H1 (cell line): ENCODE measurements around the gene SLC5A11. TPM values are rescaled to one million over a fixed set of nuclear protein-coding genes. Genes with fewer than 3 reads are reported as not detected.

Experiments used
- CEBPB ChIP-seq: IDR thresholded peaks from 2 replicates; pipeline ENCODE4 v1.6.1; 2012; ENCODE audit warnings: low read depth, low read length
- CHD7 ChIP-seq: fragments of 300-600 bp; sonication (generic); IDR thresholded peaks from 2 replicates; pipeline ENCODE4 v1.7.1; 2012; ENCODE audit warnings: low read length, moderate library complexity, mild to moderate bottlenecking, inconsistent platforms; ENCODE audit not compliant: insufficient replicate concordance
- MAX ChIP-seq: IDR thresholded peaks from 2 replicates; pipeline ENCODE4 v1.6.1; 2012; ENCODE audit warnings: inconsistent platforms
- POLR2AphosphoS5 ChIP-seq: IDR thresholded peaks from 2 replicates; pipeline ENCODE4 v1.6.1; 2011; ENCODE audit warnings: low read depth, low read length
- RAD21 ChIP-seq, 2 experiments: IDR thresholded peaks in 1 of 2; conservative IDR thresholded peaks in 1 of 2; 2 replicates each; pipeline ENCODE4 v1.6.1; 2011; ENCODE audit warnings: low read depth in 2 of 2, low read length in 2 of 2, improper control_type of control experiment in 1 of 2, inconsistent platforms in 1 of 2, mild to moderate bottlenecking in 1 of 2, moderate library complexity in 1 of 2
- polyA plus RNA-seq, 7 experiments: library from polyadenylated mRNA; depleted of rRNA in 3 of 7; stranded (reverse) in 5 of 7; unstranded in 2 of 7; fragments of >200 nt in 5 of 7; fragments of 200-250 nt in 2 of 7; gene quantifications; 1 replicate in 5 of 7; 2 replicates in 1 of 7; 4 replicates in 1 of 7; pipeline versions ENCODE4 v1.2.1 to v1.2.3, GENCODE V29; 2011 to 2013; ENCODE audit warnings: missing spikeins in 2 of 7, mixed read lengths in 2 of 7
- total RNA-seq: library from RNA; stranded (reverse); fragmentation: NEBNext Ultra II Directional; extraction: Animal tissue kit (Norgen Biotek cat#: 25700); gene quantifications from 2 replicates; pipeline ENCODE4 v1.2.1, GENCODE V29; 2021

SLC5A11 gene
- total and polyA plus RNA-seq, 2 of the 8 experiments (the other 6 are each of a cell fraction or from before 2014, with no cell fraction given), result 0.26 to 0.59 TPM

- no peak for TF ChIP-seq CHD7
- no peak for TF ChIP-seq MAX
- no peak for TF ChIP-seq POLR2AphosphoS5
- TF ChIP-seq CEBPB, result no peak
- no peak for TF ChIP-seq RAD21 (IDR thresholded peaks at IDR 0.05 in 1 of 2, conservative IDR thresholded peaks at IDR 0.05 in 1 of 2; ENCODE audit: low read depth in 2 of 2, low read length in 2 of 2)
Measured at GRCh38 chr16:24915576-24915975, 69.8 kb downstream of the SLC5A11 start (continued).
